Loucy (cell line): Measurements from ENCODE around the gene IFIT1B.
"Not testable (repeated sequence)": the region's sequence is repeated elsewhere in the genome, so short reads cannot be mapped to it uniquely, and the experiment has no call there.

Experiments
- H2AFZ ChIP-seq: fragments of 200-600 bp; sonication (generic); 2 replicates; pipeline ENCODE4 v1.6.0; 2016; ENCODE audit warnings: antibody characterized with exemption, mild to moderate bottlenecking, low read length, moderate library complexity
- H3F3A ChIP-seq: fragments of 200-600 bp; 2 replicates; pipeline ENCODE4 v1.6.0; 2016; ENCODE audit warnings: antibody characterized with exemption, low read depth, mild to moderate bottlenecking
- H3K27me3 ChIP-seq: fragments of 200-600 bp; sonication (generic); 2 replicates; pipeline ENCODE4 v1.6.1; 2014; ENCODE audit warnings: low read length, mild to moderate bottlenecking; ENCODE audit not compliant: insufficient read depth, poor library complexity, severe bottlenecking
- H3K36me3 ChIP-seq: fragments of 200-600 bp; sonication (generic); 2 replicates; pipeline ENCODE4 v1.6.1; 2016; ENCODE audit warnings: low read length; ENCODE audit not compliant: insufficient read depth
- H3K4me1 ChIP-seq: fragments of 200-600 bp; sonication (generic); 2 replicates; pipeline ENCODE4 v1.5.1; 2014; ENCODE audit warnings: low read length, mild to moderate bottlenecking; ENCODE audit not compliant: insufficient read depth, poor library complexity, severe bottlenecking
- H3K4me2 ChIP-seq: fragments of 200-600 bp; sonication (generic); 2 replicates; pipeline ENCODE4 v1.6.0; 2014; ENCODE audit warnings: antibody characterized with exemption, low read length, low read depth, mild to moderate bottlenecking; ENCODE audit not compliant: poor library complexity, severe bottlenecking
- H3K4me3 ChIP-seq: fragments of 200-600 bp; sonication (generic); 2 replicates; pipeline ENCODE4 v1.5.1; 2014; ENCODE audit warnings: low read length, mild to moderate bottlenecking, mixed read lengths; ENCODE audit not compliant: poor library complexity, severe bottlenecking
- H3K79me2 ChIP-seq: fragments of 200-600 bp; sonication (generic); 2 replicates; pipeline ENCODE4 v1.6.1; 2014; ENCODE audit warnings: low read length; ENCODE audit not compliant: insufficient read depth
- H3K9ac ChIP-seq: fragments of 200-600 bp; sonication (generic); 2 replicates; pipeline ENCODE4 v1.6.0; 2014; ENCODE audit warnings: mild to moderate bottlenecking, low read depth, low read length, moderate library complexity; ENCODE audit not compliant: poor library complexity, severe bottlenecking
- H3K9me2 ChIP-seq: fragments of 200-600 bp; sonication (generic); replicated peaks from 2 replicates; pipeline ENCODE4 v1.6.1; 2016; ENCODE audit warnings: low read depth, low read length, mixed read lengths
- H3K9me3 ChIP-seq: fragments of 200-600 bp; sonication (generic); 2 replicates; pipeline ENCODE4 v1.6.1; 2014; ENCODE audit warnings: mild to moderate bottlenecking, antibody characterized with exemption, low read length, low read depth; ENCODE audit not compliant: insufficient read depth
- H4K20me1 ChIP-seq: fragments of 200-600 bp; sonication (generic); 2 replicates; pipeline ENCODE4 v1.6.0; 2014; ENCODE audit warnings: antibody characterized with exemption, low read length, mild to moderate bottlenecking; ENCODE audit not compliant: insufficient read depth, poor library complexity, severe bottlenecking
- EZH2phosphoT487 ChIP-seq: fragments of 200-600 bp; IDR thresholded peaks from 2 replicates; pipeline ENCODE4 v1.6.1; 2018; ENCODE audit warnings: antibody characterized with exemption, mild to moderate bottlenecking, moderate library complexity, borderline replicate concordance
- TF ChIP-seq, protein P1 (sequence below): fragments of 200-600 bp; sonication (generic); conservative IDR thresholded peaks from 2 replicates; pipeline ENCODE4 v1.5.1; 2014; ENCODE audit warnings: mild to moderate bottlenecking, antibody characterized with exemption, low read length

IFIT1B gene

GRCh38 chr10:89404104-89405047, 26.5 kb downstream of the IFIT1B start:
- H3K79me2 ChIP-seq, result no peaks in the 10 kb centered on the region
- TF ChIP-seq, protein P1, sequence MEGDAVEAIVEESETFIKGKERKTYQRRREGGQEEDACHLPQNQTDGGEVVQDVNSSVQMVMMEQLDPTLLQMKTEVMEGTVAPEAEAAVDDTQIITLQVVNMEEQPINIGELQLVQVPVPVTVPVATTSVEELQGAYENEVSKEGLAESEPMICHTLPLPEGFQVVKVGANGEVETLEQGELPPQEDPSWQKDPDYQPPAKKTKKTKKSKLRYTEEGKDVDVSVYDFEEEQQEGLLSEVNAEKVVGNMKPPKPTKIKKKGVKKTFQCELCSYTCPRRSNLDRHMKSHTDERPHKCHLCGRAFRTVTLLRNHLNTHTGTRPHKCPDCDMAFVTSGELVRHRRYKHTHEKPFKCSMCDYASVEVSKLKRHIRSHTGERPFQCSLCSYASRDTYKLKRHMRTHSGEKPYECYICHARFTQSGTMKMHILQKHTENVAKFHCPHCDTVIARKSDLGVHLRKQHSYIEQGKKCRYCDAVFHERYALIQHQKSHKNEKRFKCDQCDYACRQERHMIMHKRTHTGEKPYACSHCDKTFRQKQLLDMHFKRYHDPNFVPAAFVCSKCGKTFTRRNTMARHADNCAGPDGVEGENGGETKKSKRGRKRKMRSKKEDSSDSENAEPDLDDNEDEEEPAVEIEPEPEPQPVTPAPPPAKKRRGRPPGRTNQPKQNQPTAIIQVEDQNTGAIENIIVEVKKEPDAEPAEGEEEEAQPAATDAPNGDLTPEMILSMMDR, result no peak
- no peak for TF ChIP-seq EZH2phosphoT487
- no peaks in the 10 kb centered on the region for H3K36me3 ChIP-seq
- no peaks in the 10 kb centered on the region for H3K9me2 ChIP-seq
- no peak overlapping the region for H3K9ac ChIP-seq
- no peak overlapping the region for H3K4me3 ChIP-seq
- H3K4me1 ChIP-seq, result peaks cover 5% of the 10 kb centered on the region
- H3F3A ChIP-seq, result no peaks in the 10 kb centered on the region
- no peaks in the 10 kb centered on the region for H4K20me1 ChIP-seq
- no peak overlapping the region for H2AFZ ChIP-seq
- H3K27me3 ChIP-seq, result no peaks in the 10 kb centered on the region
- H3K4me2 ChIP-seq, result no peak overlapping the region
- H3K9me3 ChIP-seq, result no peaks in the 10 kb centered on the region

DNA sequence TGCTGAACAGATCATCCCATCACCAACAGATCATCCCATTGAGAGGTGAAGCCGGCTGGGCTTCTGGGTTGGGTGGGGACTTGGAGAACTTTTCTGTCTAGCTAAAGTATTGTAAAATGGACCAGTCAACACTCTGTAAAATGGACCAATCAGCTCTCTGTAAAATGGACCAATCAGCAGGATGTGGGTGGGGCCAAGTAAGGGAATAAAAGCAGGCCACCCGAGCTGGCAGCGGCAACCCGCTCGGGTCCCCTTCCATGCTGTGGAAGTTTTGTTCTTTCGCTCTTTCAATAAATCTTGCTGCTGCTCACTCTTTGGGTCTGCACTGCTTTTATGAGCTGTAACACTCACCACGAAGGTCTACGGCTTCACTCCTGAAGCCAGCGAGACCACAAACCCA, 28.3 kb downstream of the IFIT1B start:
- not testable (repeated sequence) for H3K4me1 ChIP-seq, H3F3A ChIP-seq, H3K79me2 ChIP-seq, H3K9me3 ChIP-seq, H3K9me2 ChIP-seq, H3K4me3 ChIP-seq, H3K4me2 ChIP-seq, H3K27me3 ChIP-seq, H2AFZ ChIP-seq, H3K36me3 ChIP-seq, H3K9ac ChIP-seq, H4K20me1 ChIP-seq

DNA sequence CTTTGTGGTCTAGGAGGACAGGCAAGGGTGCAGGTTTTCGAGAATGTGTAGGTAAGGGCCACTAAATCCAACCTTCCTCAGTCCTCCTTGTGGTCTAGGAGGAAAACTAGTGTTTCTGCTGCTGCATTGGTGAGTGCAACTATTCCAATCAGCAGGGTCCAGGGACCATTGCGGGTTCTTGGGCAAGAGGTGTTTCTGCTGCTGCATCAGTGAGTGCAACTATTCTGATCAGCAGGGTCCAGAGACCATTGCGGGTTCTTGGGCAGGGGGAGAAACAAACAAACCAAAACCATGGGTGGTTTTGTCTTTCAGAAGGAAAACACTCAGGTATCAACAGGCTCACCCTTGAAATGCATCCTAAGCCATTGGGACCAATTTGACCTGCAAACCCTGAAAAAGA, 29.9 kb downstream of the IFIT1B start:
- not testable (repeated sequence) for H3K9me3 ChIP-seq, H3K4me2 ChIP-seq, H2AFZ ChIP-seq, H3K9me2 ChIP-seq, H4K20me1 ChIP-seq, H3K4me1 ChIP-seq, H3K79me2 ChIP-seq, H3K9ac ChIP-seq, H3K36me3 ChIP-seq, H3K27me3 ChIP-seq, H3F3A ChIP-seq, H3K4me3 ChIP-seq

GRCh38 chr10:89409282-89409681, 31.4 kb downstream of the IFIT1B start:
- not testable (repeated sequence) for H3K4me2 ChIP-seq, H3F3A ChIP-seq, H3K9me2 ChIP-seq, H3K9me3 ChIP-seq, H3K4me3 ChIP-seq, H3K79me2 ChIP-seq, H2AFZ ChIP-seq, H3K36me3 ChIP-seq, H3K27me3 ChIP-seq, H4K20me1 ChIP-seq, H3K9ac ChIP-seq
- H3K4me1 ChIP-seq, result peaks cover 15% of the 10 kb centered on the region

- H3K79me2 ChIP-seq, result peaks cover 15% of the 10 kb centered on the region
- H3K36me3 ChIP-seq, H3K9me2 ChIP-seq, H3K9me3 ChIP-seq, H3K4me3 ChIP-seq, H3F3A ChIP-seq, H3K4me2 ChIP-seq, H4K20me1 ChIP-seq, H3K27me3 ChIP-seq, H3K9ac ChIP-seq, H2AFZ ChIP-seq: not testable (repeated sequence)
- peaks cover 17% of the 10 kb centered on the region for H3K4me1 ChIP-seq
These were observed 32.7 kb downstream of the IFIT1B start for GRCh38 chr10:89410551-89410950.

DNA sequence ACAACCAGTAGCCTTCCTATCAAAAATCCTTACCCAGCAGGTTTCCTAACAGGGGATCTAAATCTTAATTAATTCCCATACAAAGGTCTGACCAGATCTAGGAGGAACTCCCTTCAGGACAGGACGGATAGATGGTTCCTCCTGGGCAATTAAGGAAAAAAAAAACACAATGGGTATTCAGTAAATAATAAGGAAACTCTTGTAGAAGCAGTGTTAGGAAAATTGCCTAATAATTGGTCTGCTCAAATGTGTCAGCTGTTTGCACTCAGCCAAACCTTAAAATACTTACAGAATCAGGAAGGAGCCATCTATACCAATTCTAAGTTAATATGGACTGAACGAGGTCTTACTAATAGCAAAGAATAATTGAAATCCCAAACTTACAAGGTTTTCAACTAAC, 33.3 kb downstream of the IFIT1B start:
- not testable (repeated sequence) for H3K9me2 ChIP-seq, H3K36me3 ChIP-seq, H2AFZ ChIP-seq, H3F3A ChIP-seq, H3K27me3 ChIP-seq, H3K4me2 ChIP-seq, H3K9ac ChIP-seq, H4K20me1 ChIP-seq, H3K4me3 ChIP-seq, H3K9me3 ChIP-seq
- peaks cover 21% of the 10 kb centered on the region for H3K79me2 ChIP-seq
- H3K4me1 ChIP-seq, result peaks cover 17% of the 10 kb centered on the region
